ENCODE measurements around the gene SOCS1.

The SOCS1 gene

DNA sequence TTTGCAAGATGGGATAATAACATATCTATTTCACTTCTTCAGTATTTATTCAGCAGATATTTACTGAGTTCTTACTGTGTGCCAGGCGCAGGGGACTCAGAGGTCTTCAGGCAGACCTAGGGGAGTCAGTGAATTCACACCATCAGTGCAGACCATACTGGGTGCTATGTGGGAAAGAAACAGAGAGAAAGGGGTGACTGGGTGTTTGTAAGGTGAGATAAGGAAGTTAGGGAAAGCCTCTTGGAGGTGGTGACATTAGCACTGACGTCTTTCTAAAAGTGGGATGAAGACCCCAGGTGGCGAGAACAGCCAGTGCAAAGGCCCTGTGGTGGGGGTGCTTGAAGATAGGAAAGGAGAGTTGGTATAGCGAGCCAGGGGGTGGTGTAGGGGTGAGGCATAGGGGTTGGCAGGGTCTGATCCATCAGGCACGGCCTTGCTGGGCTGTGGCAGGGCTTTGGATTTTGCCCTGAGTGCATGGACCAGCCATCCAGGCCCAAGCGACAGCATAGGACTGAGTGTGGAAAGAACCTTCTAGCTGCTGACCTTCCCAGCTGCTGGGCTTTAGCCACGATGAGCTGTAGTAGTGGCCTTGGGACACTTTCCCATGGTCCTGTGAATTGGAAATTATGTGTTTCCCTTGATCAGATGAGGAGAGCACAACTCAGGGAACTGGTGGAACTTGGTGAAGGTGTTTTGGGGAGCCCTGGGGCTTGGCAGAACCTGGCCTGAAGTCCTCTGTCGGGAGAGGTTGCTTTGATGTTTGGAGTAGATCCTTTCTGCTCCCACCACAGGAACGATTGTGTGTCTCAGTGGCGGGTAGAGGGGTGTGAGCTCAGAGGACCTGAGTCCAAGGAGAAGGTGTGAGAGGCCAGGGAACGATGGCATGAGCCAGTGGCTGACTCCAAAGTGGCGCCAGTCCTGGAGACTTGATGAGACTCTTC, 3.9 kb upstream of the SOCS1 start:
- DNase-seq: no peak

DNA sequence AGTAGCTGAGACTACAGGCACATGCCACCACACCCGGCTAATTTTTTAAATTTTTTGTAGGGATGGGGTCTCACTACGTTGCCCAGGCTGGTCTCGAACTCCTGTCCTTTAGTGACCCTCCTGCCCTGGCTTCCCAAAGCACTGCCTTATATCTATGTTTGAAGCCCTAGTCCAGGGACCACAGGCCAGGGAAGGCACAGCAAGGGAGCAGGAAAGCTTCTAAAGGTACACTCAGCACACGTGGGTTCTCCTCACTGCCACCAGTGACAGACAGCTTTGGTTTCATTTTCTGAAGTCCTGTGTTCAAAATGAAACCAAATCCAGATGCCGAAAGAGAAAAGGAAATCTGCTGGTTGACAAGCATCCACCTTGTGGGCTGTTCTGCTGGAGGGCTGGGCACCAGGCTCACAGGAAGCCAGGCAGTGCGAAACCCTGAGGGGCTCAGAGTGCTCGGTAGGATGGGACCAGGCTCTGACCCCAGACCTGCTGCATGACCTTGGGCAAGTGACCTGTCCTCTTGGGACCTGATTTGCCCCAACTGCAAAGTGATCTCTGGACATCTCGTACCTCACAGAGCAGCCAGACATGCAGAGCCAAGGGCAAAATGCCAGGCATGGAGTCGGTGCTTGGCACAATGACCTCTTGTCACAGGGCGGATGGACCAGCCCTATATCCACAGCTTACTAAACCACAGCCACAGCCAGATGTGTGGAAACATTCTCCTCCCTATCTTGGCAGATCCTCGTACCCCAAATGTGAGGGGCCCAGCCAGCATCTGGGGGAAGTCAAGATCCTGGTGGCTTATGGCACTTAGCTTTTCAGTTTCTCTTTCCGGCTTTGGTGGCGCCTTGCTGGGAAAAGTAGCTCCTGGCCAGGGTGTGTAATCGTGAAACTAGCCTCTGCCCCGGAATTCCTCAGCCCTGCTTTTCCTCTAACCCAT, 2.8 kb upstream of the SOCS1 start:
- DNase-seq: no peak

DNA sequence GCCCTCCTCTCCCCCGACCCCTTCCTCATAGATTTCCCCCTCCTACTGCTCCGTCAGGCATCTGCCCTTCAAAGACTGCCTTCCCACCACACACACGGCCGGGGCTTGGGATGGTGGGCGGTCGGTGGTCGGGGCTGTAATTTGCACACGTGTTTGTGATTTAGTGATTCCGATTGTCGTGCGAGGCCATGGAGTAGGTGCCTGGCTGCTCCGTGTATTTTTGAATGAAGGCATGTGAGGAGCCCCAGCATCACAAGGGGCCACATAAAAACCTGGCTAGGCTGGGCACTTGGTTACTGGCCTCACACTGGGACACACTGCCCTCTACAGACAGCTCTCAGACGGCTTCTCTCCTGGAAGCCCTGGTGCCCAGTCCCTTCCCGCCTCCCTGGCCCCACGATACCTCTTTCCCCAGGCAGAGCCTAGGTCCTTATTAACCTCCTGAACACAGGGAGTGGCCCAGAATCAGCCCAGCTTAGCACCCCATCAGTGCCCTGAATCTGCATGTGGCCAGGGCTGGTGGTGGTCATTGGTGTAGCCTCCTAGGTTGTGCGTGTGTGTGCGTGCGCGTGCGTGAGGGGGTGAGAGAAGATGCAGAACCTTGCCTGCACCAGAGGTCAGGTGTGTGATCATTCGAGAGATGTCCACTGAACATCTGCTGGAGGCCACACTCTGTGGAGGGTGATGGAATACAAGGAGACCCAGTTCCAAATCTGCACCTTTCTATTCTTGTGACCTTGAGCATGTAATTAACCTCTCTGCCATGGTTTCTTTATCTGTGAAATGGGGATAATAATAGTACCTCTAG, 1.3 kb upstream of the SOCS1 start:
- peak; percentile 72 to 84 for DNase-seq

DNA sequence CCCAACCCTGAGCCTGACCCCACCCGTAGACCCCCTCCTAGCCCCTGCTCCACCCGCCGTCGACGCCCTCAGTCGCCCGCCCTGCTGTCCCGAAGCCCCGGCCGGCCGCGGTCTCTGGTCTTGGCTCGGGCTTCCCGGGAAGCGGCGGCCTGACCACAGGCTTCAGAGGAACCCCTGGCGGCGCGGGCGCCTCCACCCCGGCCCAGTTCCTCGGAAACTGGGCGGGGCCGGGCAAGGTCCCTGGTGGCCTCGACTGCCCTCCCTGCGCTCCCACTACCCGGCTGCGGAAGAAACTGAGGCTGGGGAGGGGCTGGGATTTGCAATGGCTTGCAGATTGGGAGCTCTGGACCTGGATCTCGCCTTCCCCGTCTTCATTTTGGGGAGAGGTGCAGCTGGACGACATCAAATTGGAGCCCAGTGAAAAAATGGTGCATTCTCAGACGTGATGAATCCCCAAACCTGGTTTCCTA, 692 bp upstream of the SOCS1 start:
- DNase-seq: no peak

DNA sequence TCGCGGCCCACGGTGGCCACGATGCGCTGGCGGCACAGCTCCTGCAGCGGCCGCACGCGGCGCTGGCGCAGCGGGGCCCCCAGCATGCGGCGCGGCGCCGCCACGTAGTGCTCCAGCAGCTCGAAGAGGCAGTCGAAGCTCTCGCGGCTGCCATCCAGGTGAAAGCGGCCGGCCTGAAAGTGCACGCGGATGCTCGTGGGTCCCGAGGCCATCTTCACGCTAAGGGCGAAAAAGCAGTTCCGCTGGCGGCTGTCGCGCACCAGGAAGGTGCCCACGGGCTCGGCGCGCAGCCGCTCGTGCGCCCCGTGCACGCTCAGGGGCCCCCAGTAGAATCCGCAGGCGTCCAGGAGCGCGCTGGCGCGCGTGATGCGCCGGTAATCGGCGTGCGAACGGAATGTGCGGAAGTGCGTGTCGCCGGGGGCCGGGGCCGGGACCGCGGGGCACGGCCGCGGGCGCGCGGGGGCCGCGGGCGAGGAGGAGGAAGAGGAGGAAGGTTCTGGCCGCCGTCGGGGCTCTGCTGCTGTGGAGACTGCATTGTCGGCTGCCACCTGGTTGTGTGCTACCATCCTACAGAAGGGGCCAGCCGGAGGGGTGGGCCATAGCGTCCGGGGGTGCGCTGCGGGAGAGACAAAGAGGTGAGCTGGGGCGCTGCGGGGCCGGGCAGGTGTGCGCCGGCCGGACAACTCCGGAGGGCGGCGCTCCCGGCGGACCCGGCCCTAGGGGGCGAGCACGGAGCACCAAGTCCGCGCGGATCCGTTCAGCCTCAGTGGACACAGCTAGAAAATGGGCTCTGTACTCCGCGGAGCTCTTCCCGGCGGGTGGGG, 879 bp downstream of the SOCS1 start:
- DNase-seq: peak; percentile 34 to 60

DNA sequence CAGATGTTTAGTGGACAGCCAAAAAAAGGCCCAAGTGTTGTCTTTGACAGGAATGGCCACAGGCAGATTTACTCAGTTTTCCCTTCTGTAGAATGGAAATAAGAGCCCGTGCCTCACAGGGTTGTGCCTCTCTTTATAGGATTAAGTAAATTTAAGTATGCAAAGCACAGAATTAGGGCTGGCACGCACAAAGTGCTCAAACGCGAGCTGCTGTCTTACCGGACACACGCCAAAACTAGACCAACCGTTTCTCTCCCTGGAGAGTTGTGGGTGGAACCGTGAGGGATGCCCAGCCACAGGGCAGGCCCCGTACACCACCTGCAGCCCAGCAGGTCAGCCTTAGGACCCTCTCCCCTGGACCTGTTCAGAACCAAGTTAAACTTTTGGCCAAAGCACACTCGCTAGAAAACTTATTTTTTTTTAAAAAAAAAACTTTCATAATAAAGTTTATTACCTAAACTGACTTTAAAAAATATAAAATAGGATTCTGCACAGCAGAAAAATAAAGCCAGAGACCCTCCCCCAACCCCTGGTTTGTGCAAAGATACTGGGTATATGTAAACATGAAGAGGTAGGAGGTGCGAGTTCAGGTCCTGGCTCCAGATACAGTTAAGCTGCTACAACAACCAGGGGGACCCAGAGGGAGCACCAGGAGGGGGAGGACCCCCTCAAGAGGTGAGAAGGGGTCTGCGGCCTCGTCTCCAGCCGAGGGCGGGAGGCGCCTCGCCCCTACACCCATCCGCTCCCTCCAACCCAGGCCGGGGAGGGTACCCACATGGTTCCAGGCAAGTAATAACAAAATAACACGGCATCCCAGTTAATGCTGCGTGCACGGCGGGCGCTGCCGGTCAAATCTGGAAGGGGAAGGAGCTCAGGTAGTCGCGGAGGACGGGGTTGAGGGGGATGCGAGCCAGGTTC, 1.8 kb downstream of the SOCS1 start:
- DNase-seq: no peak

DNA sequence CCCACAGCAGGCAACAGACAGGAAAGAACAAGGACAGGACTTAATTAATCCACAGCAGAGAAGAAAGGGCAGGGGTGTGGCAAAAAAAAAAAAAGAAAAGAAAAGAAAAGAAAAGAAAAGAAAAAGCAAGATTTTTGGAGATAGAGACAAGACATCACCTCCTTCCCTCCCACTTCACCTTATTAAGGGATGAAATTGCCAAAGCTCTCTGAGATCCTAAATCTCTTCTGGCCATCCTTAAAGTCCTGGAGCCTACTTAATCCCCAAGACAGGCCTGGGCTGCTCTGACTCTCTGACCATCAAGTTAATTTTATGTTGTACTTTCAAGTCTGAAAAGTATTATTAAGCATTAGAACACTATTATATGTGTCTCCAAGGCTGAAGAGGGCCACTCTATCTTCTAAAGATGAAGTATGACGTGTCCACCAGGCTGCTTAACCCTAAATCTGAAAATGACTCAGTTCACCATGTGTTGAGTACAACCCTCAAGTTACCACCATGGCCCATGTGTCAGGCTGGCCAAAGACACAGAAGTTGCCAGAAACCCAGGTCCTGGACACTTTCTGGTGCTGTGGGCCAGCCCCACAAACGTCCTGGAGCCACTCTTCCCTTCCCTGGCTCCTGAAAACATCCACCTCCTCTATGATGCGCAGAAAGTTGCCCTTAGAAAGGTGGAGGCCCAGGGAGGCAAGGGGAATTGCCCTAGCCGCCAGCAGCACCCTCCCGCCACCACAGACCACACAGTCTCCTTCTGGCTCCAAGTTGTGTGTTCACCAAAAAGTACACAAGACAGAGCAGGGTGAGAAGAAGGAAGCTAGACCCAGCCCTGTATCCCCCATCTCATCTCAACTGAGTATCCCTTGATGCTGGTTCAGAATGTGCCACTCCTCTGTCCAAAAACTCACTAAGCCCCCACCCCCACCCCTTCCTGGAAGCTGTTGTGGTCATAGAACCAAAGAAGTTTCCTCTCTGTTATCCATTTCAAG, 2.7 kb downstream of the SOCS1 start:
- peak in 1 of 2 experiments; percentile 5 for DNase-seq

DNA sequence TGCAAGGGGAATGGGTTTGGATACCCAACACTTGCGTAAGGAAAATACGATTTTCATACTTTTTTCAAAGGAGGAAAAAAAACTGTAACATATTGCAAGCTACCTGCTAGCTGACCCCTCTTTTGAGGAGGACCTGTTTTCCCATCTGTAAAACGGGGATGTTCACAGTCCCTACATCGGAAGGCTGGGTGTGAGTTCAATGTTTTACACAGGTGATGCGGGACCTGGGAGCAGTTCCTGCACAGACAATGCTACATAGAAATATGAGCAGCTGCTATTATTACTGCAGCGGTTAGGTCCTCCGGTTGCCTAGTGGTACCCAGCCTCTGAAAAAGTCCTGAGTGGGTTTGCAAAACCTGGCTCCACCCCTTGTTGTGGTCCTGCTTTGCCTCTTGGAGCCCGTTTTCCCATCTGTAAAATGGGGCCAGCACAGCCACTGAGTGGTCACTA, 3.5 kb downstream of the SOCS1 start:
- no peak for DNase-seq

DNA sequence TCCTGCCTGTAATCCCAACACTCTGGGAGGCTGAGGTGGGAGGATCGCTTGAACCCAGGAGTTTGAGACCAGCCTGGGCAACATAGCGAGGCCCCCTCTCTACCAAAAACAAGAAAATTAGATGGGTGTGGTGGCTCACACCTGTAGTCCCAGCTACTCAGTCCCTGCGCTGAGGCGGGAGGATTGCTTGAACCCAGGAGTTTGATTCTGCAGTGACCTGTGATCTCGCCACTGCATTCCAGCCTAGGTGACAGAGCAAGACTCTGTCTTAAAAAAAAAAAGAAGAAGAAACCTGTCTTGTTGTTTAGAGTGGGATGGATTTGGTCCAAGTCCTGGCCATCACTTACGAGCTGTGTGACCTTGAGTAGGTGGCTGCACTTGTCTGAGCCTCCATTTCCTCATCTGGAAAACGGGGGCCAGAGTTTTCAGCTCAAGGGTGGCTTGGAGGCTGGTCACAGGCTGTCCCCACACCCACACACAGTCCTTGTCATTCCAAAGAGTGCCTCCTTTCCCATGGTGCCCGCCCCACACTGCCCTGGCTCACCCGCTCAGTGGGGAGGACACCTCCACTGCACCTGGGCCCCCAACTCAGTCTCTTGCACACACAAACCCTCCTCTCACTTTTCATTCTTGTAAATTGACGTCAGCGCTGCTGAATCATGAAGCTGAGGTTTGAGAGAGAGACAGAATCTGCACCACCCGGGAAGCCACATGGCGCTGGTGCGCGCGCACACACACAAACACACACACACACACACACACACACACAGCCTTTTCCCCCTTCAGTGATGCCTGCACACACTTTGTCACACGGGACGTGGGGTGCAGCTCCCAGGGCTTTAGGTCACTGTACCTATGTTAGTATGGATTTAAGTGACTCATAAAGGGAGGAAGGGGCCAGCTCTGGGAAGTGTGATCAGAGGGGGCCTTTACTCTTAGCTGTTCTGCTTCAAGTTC, 4.2 kb downstream of the SOCS1 start:
- no peak for DNase-seq

DNA sequence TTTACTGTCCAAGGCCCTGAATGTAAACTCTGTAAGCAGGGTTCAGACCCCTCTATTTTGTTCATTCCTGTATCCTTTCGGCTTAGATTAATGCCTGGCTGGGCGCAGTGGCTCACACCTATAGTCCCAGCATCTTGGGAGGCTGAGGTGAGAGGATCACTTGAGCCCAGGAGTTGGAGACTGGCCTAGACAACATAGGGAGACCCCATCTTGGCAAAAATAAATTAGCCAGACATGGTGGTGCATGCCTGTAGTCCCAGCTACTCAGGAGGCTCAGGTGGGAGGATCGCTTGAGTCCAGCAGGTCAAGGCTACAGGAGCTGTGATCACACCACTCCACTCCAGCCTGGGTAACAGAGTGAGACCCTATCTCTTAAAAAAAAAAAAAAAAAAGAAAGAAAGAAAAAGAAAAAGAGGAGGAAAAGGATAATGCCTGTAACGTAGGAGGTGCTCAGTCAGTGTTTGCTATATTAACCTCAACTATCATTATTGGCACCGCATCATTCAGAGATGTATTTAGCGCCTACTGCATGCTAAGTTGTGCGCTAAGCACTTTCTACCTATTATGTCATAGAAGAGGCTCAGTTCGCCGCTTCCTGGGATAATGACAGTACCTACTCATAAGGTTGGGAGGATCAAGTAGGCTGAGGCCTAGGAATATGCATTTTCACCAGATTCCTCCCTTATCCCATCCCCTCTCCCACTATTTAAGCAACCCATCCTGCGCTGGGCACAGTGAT, 5.0 kb downstream of the SOCS1 start:
- DNase-seq: no peak

DNA sequence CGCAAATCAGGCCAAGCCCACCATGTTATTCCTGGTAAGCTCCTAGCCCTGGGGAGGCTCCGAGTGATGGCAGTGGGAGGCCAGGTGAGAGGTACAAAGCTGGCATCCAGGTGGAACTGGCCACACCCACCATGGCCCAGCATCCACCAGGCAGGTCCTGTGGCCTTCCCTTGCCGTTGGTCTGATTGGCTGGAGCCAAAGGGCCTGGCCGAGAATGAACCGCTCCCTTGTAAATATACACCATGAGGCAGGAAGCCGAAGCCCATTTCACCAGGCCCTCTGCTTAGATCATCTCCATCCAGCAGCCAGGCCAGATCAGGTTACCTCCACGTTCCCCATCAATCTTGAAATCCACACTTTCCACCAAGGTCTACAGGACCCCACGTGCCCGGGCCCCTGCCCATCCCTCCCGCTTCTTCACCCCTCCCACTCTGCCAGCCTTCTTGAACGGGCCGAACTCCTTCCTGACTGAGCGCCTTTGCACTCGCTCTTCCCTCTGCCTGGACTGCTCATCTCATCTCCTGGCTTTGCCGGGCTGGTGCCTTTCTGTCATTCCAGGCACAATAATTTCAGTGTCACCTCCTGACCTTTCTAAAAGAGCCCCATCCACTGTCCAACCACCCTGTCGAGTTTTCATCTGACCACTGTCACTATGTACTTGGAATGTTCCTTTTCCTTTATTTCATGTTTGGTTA, 5.8 kb downstream of the SOCS1 start:
- no peak for DNase-seq

DNA sequence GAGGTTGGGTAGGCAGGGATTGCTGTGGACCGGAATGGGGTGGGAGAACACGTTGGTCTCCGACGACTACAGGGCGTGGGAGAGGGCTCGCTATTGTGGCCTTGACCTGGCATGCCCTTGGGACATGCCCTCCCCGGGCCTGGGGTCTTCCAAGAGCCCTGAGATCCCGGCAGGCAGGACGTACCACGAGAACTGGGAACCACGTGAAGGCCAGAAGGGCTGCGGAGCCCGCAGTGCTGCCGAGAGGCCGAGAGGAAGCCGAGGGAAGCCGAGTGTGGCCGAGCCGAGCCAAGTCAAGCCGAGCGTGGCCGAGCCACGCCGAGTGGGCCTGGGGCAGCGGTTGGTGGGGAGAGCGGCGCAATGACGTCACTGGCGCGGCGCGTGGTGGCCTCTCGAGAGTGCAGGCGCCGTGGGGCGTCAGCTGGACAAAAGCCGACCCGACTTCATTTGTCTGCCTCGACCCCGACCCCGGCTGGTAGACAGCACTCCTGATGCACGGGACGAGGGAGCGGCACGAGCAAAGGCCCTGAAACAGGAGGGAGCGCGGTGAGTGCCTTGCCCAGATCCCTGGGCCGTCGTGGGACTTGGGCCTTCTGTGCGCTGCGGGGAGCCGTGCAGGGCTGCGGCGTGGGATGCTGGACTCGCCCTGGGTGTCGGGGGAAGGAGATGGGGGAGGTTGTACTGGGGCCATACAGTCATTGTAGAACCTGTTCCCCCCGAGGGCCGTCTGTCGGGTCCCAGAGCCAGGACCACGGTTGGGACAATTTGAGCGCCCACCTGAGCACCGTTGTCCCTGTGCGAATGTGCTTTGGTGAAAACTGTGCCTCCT, 6.6 kb downstream of the SOCS1 start:
- no peak for DNase-seq

DNA sequence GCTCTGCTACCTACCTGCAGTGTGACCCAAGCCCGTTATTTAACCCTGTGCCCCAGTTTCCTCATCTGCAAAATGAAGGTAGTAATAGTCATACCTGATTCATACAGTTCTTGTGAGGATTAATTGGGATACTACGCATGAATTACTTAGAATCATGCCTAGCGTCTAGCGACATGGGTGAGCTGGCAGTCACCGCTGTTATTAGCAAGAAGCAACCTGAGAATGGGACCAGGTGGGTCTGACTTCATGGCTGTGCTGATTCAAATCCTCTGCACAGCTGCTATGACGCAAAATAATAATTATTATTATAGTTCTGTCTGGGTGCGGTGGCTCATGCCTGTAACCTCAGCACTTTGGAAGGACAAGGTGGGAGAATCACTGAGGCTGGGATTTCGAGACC, 7.9 kb downstream of the SOCS1 start:
- DNase-seq: no peak

DNA sequence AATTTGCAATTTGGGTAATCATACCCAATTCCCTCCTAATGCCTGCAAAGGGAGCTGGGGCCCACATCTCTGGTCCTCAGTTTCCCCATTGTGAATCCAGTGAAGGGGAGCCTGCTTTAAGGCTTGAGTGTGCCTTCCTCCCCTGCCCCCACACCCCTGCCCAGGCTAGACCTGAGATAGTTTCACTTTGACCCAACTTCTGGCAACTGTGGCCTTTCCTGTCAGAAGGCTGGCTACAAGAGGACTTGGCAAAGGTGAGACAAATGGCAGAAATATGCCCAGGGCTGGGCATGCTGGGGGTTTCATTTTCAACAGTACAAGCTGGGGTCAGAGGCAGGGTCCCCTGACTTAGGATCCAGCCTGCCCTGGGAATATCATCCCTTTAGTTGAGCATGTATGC, 10.0 kb downstream of the SOCS1 start:
- no peak for DNase-seq

DNA sequence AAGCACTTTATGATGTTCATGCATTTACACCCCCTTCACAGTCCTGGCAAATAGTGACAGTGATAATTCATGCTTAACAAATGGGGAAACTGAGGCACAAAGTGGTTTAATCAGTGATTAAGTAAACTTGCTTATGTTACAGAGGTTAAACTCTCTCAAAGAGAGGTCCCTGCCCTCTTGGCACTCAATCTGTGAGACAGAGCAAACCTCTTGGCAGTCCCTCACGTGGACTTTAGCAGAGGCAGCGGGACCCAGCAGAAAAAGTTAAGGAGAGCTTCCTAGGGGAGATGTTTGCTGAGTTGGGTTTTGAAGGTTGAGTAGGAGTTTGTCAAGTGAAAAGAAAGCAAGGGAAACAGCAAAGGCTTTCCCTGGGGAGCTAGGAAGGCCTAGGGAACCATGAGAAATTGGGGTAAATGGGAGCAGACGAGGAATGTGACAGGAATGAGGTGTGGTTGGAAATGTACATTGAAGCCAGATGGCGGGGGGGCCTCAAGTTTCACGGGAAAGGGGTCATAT, 10.7 kb downstream of the SOCS1 start:
- DNase-seq: no peak
